Tongue (tissue), 2 donors: ENCODE measurements around the gene CCBE1. TPM values are rescaled to one million over a fixed set of nuclear protein-coding genes. Genes with fewer than 3 reads are reported as not detected.
"Not testable (repeated sequence)": the region's sequence is repeated elsewhere in the genome, so short reads cannot be mapped to it uniquely, and the experiment has no call there.

Experiments
- DNase-seq: peaks from one replicate; pipeline ENCODE4 v3.0.0-alpha.2; 2015
- total RNA-seq: library from RNA; depleted of rRNA; stranded (reverse); fragments of >200 nt; gene quantifications from one replicate; pipeline ENCODE4 v1.2.3, GENCODE V29; 2014

Gene CCBE1
- total RNA-seq, 1 donor from 2014 or later, result 5.3 TPM

- no peak for DNase-seq
These were observed 41.5 kb downstream of the CCBE1 start for GRCh38 chr18:59655676-59656075.

- DNase-seq, result no peak
These were observed 46.2 kb downstream of the CCBE1 start for GRCh38 chr18:59651071-59651470.

GRCh38 chr18:59650266-59650820 is 46.9 kb downstream of the CCBE1 start:
- no peak for DNase-seq

DNA sequence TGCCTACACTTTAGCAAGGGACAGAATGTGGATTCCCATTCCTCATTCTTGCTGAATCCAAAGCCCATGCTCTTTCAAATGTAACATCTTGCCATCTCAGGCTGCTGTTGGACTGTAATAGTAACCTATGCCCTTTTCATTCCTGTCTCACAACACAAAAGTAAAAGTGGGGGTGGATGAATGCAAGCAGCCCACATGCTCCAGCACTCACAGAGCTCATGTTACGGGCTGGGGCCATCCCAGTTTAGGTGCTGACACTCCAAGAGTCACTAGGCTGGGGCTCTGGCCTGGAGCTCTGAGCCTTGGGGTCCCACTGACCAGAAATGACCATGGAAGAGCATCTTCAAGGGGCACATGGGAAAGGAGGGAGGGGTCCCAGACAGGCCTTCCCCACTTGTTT is 47.6 kb downstream of the CCBE1 start:
- DNase-seq, result no peak

GRCh38 chr18:59648469-59648868 is 48.8 kb downstream of the CCBE1 start:
- not testable (repeated sequence) for DNase-seq

DNA sequence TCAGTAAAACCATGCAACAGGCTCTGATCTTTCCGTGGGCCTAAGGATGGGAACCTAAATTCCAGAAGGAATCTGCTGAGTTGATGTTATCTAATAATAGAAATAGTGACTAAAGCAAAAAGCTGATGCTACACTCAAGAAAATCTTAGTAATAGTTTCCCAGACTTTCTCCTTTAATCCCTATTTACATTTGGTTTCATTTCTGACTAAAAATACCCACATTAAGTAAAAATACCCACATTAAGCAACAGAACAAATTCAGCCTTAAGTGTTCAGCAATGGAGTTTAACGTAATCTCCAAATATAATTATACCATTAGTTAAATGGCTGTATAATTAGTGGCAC is 50.3 kb downstream of the CCBE1 start:
- no peak for DNase-seq

DNA sequence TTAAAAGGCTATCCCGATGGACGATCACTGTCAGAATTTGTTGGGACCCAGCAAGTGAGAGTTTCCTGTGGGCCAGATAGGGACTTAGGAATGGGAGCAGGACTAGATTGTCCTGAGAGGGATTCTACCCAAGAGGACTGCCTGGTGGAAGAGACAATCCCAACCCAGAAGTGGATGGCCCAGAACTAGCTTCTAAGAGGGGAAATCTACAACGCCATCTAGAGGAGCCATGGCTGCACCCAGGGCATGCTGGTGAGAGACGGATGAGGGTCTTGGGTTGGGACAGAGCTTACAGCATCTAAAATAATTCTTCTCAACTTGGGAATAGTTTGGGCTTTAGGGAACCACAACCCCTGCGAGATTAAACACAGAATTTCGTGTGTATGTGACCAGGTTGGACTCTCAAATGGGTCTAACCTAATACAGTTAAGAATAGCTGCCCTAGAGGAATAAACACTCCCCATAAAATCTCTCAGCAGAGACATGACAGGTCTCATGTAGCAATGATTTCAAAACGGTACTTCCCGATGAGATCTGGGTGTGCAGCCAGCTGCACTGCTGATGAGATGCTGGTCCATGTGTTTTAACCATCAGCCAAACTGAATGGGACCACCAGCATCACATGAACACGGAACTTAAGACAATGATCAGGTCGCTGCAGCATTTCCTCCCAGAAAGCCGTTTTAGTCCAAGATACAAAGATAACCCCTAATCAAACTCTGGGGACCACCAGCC is 50.8 kb downstream of the CCBE1 start:
- no peak for DNase-seq

- no peak for DNase-seq
These were observed 53.5 kb downstream of the CCBE1 start for GRCh38 chr18:59643740-59644139.

GRCh38 chr18:59640721-59641120 is 56.5 kb downstream of the CCBE1 start:
- DNase-seq, result no peak

GRCh38 chr18:59639821-59640220 is 57.4 kb downstream of the CCBE1 start:
- no peak for DNase-seq

DNA sequence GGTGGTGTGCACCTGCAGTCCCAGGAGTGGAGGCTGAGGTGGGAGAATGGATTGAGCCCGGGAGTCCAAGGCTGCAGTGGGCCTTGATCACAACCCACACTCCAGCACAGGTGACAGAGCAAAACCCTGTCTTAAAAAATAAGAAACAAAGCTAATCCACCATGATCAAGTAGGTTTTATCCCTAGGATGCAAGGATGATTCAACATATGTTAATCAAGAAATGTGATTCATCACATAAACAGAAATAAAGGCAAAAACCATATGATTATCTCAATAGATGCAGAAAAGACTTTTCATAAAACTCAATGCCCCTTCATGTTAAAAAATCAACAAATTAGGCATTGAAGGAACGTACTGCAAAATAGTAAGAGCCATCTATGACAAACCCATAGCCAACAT is 58.1 kb downstream of the CCBE1 start:
- no peak for DNase-seq

DNA sequence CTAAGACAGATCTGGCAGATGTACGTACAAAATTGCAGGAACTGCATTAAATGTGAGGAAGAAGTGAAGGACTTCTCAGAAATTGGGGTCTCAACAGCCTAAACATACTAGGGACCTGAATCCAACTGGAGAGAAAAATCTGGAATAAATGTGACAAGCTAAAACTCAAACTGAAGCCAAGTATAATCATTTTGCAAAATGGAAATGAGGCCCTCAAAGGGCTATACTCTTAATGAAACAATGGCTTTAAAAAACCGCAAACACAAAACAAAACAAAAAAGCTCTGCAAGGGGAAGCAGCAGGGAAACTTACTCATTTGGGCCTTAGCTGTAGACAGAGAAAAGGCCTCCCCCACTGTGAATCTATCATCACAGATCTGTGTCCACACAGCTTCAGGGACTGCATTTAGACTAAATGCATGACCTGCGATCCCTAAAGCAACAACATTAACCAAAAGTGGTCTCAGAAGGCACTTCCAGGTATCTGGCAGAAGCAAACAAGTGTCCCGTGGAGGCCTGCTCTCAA is 63.2 kb downstream of the CCBE1 start:
- DNase-seq, result no peak

GRCh38 chr18:59633317-59633716 is 63.9 kb downstream of the CCBE1 start:
- no peak for DNase-seq

GRCh38 chr18:59631583-59632181 is 65.5 kb downstream of the CCBE1 start:
- DNase-seq, result no peak

GRCh38 chr18:59629894-59630293 is 67.3 kb downstream of the CCBE1 start:
- no peak for DNase-seq

- DNase-seq, result no peak
These were observed 68.2 kb downstream of the CCBE1 start for GRCh38 chr18:59628995-59629394.

GRCh38 chr18:59627414-59627813 is 69.8 kb downstream of the CCBE1 start:
- DNase-seq, result peak; percentile 33

DNA sequence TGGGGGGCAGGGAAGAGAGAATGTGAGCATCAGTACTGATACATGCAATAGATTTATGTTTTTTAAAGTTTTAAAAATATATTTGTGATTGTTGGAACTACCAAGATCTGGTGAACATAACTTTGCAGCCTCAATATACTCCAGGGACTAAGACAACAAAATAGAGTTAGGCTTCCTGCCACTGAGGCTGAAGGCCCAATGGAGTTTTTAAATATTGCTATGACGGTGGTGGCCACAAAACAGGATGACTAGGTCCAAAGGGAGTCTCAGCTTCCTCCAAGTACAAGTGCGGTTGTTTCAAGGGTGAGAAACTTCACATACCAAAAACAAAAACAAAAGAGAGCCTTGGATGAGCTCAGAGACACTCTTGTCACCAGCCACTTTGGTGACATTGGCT is 72.9 kb downstream of the CCBE1 start:
- DNase-seq, result no peak

GRCh38 chr18:59623456-59624368 is 73.5 kb downstream of the CCBE1 start:
- DNase-seq, result peak; percentile 68

GRCh38 chr18:59621027-59621426 is 76.2 kb downstream of the CCBE1 start:
- no peak for DNase-seq

- DNase-seq, result no peak
These were observed 76.8 kb downstream of the CCBE1 start for GRCh38 chr18:59620381-59620780.

GRCh38 chr18:59619816-59620215 is 77.4 kb downstream of the CCBE1 start:
- DNase-seq, result no peak

DNA sequence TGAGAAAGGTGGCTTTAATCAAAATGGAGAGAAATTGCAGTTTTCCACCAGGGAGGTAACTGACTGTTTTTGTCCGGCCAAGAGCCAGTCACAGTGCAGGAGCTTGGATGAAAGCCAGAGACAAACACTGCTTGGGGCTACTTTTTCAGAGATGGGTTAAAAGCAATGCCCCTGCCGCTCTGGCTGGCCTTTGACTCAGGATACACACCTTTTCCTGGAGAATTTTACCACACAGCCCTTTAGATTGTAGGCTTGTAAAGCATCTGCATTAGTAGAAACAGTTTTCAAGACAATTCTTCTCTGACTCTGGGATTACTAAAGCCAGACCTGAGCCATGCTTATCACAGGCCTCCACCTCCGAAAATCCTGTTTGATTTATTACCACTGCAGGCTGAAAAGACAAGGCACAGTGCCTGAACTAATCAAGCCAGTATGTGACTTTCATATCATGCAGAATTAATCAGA is 79.7 kb downstream of the CCBE1 start:
- DNase-seq, result no peak
